ENCODE results near the gene LRBA. TPM values are rescaled to one million over a fixed set of nuclear protein-coding genes. Genes with fewer than 3 reads are reported as not detected.
"Not testable (repeated sequence)": the region's sequence is repeated elsewhere in the genome, so short reads cannot be mapped to it uniquely, and the experiment has no call there.

The LRBA gene
- total and polyA plus RNA-seq, 7 donors: 16.8 to 184 (median 91.1) TPM

DNA sequence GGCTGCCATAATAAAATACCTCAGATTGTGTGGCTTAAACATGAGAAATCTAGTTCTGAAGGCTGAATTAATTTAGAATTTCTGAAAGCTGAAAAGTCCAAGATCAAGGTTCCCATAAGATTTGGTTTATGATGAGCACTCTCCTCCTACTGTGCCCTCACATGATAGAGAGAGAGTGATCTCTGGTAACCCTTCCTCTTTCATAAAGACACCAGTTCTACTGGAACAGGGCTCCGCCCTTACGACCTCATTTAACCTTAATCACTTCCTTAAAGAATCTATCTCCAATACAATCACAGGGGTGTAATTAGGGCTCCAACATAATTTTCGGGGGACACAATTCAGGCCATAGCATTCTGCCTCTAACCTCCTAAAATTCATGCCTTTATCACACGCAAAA lies 627.1 kb downstream of the LRBA start:
- H3K9me3 ChIP-seq: no peaks in the 10 kb centered on the region
- WGBS, 2 donors: 83 to 91% methylated on average over 4 of the region's 4 CpGs
- H3K4me3 ChIP-seq: no peak overlapping the region
- no peak overlapping the region for H3K27ac ChIP-seq
- no peaks in the 10 kb centered on the region for H3K27me3 ChIP-seq
- TF ChIP-seq POLR2AphosphoS5 (IDR thresholded peaks at IDR 0.05): no peak
- TF ChIP-seq POLR2A (IDR thresholded peaks at IDR 0.05): no peak
- TF ChIP-seq, protein P1, sequence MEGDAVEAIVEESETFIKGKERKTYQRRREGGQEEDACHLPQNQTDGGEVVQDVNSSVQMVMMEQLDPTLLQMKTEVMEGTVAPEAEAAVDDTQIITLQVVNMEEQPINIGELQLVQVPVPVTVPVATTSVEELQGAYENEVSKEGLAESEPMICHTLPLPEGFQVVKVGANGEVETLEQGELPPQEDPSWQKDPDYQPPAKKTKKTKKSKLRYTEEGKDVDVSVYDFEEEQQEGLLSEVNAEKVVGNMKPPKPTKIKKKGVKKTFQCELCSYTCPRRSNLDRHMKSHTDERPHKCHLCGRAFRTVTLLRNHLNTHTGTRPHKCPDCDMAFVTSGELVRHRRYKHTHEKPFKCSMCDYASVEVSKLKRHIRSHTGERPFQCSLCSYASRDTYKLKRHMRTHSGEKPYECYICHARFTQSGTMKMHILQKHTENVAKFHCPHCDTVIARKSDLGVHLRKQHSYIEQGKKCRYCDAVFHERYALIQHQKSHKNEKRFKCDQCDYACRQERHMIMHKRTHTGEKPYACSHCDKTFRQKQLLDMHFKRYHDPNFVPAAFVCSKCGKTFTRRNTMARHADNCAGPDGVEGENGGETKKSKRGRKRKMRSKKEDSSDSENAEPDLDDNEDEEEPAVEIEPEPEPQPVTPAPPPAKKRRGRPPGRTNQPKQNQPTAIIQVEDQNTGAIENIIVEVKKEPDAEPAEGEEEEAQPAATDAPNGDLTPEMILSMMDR (IDR thresholded peaks at IDR 0.05): no peak
- no peak for TF ChIP-seq EP300 (IDR thresholded peaks at IDR 0.05)
- intact Hi-C loops (cut with DNase I): no loop called here
- DNase-seq: no peak
- peaks cover 0 to 13% (median 11%) of the 10 kb centered on the region in 4 donors for H3K4me1 ChIP-seq
- H3K36me3 ChIP-seq: no peaks in the 10 kb centered on the region

GRCh38 chr4:150386415-150386814 lies 628.7 kb downstream of the LRBA start:
- DNase-seq; intact Hi-C loops (cut with DNase I); H3K9me3 ChIP-seq; H3K27me3 ChIP-seq; H3K4me3 ChIP-seq; H3K36me3 ChIP-seq: not testable (repeated sequence)
- Histone ChIP-seq H3K4me1 (peaks cover 0 to 13% (median 11%) of the 10 kb centered on the region in 4 donors), H3K27ac (peak overlapping the region in 2 of 4 donors; percentile 32 to 39)
- WGBS, 2 donors: 96 to 97% methylated on average over 2 of the region's 2 CpGs

DNA sequence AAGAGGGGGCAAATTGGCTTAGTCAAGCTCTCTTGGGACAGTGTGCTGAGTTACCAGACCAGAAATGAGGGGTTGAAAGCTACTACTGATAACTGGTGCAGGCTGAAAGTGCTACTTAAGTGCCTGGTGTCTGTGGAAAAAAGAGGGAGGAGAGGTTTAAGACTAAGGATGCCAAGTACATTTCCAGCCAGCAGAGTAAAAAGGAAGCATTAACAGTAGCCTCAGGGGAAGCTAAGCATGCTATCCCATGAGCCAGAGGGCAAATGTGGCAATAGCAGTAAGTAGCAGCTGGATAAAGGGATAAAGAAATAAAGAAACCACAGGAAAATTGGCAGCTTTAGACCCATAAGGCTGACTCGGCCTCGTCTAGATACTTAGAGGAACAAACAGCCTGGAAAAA lies 629.5 kb downstream of the LRBA start:
- TF ChIP-seq EP300 (IDR thresholded peaks at IDR 0.05): no peak
- TF ChIP-seq POLR2AphosphoS5 (IDR thresholded peaks at IDR 0.05): peak in 1 of 4 donors; percentile 41
- TF ChIP-seq, protein P1 (IDR thresholded peaks at IDR 0.05): no peak
- H3K4me1 ChIP-seq: peaks cover 0 to 13% (median 11%) of the 10 kb centered on the region in 4 donors
- no peaks in the 10 kb centered on the region for H3K27me3 ChIP-seq
- no peaks in the 10 kb centered on the region for H3K9me3 ChIP-seq
- H3K4me3 ChIP-seq: no peak overlapping the region
- peak overlapping the region in 3 of 4 donors; percentile 32 to 52 (median 39) for H3K27ac ChIP-seq
- DNase-seq: no peak
- intact Hi-C loops (cut with DNase I): no loop called here
- no peaks in the 10 kb centered on the region for H3K36me3 ChIP-seq
- WGBS, 2 donors: 64 to 84% methylated on average over 2 of the region's 2 CpGs

GRCh38 chr4:150384249-150384648 lies 630.8 kb downstream of the LRBA start:
- TF ChIP-seq POLR2AphosphoS5 (IDR thresholded peaks at IDR 0.05): no peak
- TF ChIP-seq, protein P1 (IDR thresholded peaks at IDR 0.05): no peak
- TF ChIP-seq EP300 (IDR thresholded peaks at IDR 0.05): no peak
- no peak for TF ChIP-seq POLR2A (IDR thresholded peaks at IDR 0.05)
- WGBS, 2 donors: 91 to 94% methylated on average over 4 of the region's 4 CpGs
- H3K4me3 ChIP-seq: no peak overlapping the region
- intact Hi-C loops (cut with DNase I): no loop called here
- H3K27me3 ChIP-seq: no peaks in the 10 kb centered on the region
- no peaks in the 10 kb centered on the region for H3K36me3 ChIP-seq
- H3K9me3 ChIP-seq: no peaks in the 10 kb centered on the region
- DNase-seq: no peak
- H3K4me1 ChIP-seq: peaks cover 0 to 11% (median 10%) of the 10 kb centered on the region in 4 donors
- no peak overlapping the region for H3K27ac ChIP-seq

GRCh38 chr4:150382028-150382427 lies 633.1 kb downstream of the LRBA start:
- TF ChIP-seq POLR2AphosphoS5 (IDR thresholded peaks at IDR 0.05) (no peak), EP300 (IDR thresholded peaks at IDR 0.05) (no peak), POLR2A (IDR thresholded peaks at IDR 0.05) (no peak)
- TF ChIP-seq, protein P1 (IDR thresholded peaks at IDR 0.05): no peak
- H3K36me3 ChIP-seq: peaks cover 0 to 5% (median 0%) of the 10 kb centered on the region in 4 donors
- no peak overlapping the region for H3K27ac ChIP-seq
- intact Hi-C loops (cut with DNase I): no loop called here
- 84 to 94% methylated on average over 1 of the region's 1 CpG for WGBS, 2 donors
- H3K4me3 ChIP-seq: no peak overlapping the region
- DNase-seq: no peak
- H3K27me3 ChIP-seq: no peaks in the 10 kb centered on the region
- peaks cover 0 to 11% (median 10%) of the 10 kb centered on the region in 4 donors for H3K4me1 ChIP-seq
- H3K9me3 ChIP-seq: no peaks in the 10 kb centered on the region
